GM18511 (cell line): ENCODE data around the gene KIF26B.
"Not testable (repeated sequence)": the region's sequence is repeated elsewhere in the genome, so short reads cannot be mapped to it uniquely, and the experiment has no call there.

ENCODE experiments used
- ATAC-seq: cut with Tn5 transposase; IDR thresholded peaks from one replicate; pipeline ENCODE4 v1.9.1; 2021; ENCODE audit warnings: mild to moderate bottlenecking, moderate library complexity; ENCODE audit not compliant: unreplicated experiment

KIF26B gene

DNA sequence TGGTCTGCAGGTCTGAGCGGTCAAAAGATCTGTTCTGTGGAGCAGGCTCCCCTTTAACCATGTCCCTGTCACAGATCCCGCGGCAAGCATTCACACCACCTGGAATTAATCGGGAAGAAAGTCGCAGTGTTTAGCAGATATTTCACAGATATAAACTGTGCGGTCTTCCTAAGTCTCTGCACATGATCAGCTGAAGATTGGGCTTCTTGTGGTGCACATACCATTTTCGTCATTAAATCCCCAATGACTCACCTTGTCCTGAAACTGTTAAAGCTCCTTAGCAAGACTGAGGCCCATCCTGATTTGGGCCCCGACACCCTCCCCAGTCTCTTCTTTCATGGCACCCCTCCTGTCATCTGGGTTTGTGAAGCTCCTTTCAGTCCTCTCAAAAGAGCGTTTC, 158.8 kb downstream of the KIF26B start:
- ATAC-seq, result no peak

GRCh38 chr1:245316784-245317183, 162.0 kb downstream of the KIF26B start:
- no peak for ATAC-seq

DNA sequence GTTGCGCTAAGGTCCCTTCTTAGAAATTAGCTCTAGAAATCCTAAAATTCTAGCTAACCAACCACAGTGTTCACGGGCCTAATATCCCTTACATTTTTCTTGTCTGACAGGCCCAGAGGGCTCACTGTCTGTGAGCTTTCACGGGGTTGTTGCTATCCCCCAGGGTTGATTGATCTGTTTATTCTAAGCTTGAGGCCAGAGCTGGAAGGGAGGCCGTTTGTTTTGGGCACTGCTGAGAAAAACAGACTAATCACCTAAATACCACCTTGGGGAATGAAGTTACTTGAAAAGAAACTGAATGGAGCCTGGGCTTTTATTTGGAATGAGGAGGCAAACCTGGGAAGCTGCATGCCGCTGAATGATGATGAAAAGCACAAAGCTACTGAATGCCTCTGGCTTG, 162.4 kb downstream of the KIF26B start:
- ATAC-seq, result no peak

DNA sequence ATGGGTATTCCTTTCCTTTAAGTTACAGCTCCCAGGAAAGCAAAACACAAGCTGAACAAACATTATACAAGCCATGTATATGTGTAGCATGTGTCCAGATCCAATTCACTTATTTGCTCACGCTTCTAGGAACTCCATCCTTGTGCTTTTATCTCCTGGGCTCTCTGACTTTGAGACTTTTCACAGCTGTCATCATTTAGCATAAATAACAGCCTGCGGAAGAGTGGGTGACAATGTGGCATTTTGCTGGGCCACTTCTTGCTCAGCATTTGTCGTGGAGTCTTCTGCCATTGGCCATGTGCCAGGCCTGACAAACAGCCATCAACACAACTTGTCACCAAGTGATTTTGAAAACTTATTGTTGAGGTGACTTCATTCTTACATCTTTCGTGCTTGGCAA, 164.3 kb downstream of the KIF26B start:
- no peak for ATAC-seq

DNA sequence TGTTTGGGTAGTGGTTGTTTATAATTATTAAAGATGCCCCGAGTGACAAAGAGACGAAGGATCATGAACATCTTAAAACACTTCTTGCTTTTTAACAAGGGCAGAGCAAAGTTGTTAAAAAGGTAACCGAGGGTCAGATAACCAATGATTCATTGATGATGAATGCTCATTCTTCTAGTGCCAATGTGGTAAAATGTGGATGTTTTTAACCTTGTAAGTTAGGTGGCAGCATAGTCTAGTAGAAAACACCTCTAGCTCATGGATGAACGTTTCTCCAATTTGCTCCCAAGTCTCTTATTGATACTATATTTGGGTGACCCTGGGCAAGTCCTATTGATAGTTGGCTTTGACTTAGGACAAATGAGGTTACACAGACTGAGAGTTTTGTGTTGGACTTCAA, 167.9 kb downstream of the KIF26B start:
- no peak for ATAC-seq

DNA sequence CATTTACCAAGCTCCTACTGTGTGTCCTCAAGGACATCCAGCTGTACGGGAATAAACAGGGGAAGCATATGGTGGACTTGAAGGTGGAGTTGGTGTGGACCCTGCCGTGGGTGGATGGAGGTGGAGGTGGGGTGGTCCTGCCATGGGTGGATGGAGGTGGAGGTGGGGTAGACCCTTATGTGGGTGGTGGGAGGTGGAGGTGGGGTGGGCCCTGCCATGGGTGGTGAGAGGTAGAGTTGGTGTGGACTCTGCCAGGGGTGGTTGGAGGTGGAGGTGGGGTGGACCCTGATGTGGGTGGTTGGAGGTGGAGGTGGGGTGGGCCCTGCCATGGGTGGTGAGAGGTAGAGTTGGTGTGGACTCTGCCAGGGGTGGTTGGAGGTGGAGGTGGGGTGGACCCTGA, 169.0 kb downstream of the KIF26B start:
- ATAC-seq, result not testable (repeated sequence)

GRCh38 chr1:245325922-245326795, 171.4 kb downstream of the KIF26B start:
- no peak for ATAC-seq

DNA sequence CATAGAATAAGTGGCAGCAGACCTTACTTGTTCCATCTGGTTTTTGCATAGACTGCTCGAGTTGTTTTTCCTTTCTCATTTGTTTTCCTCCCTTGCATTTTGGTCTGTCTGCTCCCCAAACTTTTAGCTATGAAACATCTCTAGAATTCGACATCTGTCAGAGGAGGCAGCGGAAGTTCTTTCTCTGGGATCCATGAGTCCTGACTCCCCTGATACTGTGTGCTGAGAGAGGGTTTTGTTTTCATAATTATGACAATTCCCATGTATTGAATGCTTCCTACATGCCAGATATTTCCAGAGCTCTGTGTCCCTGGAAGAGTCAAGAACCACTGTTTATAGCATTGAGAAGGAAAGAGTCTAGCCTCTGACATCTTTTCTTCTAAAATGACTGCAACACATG, 172.6 kb downstream of the KIF26B start:
- no peak for ATAC-seq

GRCh38 chr1:245327842-245328241, 173.1 kb downstream of the KIF26B start:
- ATAC-seq, result no peak

DNA sequence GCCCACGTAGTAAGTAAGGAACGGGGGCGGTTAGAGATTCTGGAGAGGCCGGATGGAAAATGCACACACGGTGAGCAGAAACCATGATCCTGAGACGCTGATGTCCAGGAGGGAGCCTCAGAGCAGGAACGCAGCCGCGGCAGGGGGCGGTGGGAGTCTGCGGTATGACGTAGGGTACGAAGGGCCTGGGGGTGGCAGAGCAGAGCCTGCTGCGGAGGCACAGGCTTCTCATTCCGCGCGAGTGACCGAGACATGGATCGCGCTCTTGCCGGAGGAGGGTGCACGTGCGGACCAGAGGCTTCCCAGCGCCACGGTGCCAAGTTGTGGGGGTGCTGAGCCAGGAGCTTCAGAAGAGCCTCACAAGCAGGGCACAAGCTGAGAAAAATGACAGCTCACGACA, 176.2 kb downstream of the KIF26B start:
- no peak for ATAC-seq

- no peak for ATAC-seq
Measured at GRCh38 chr1:245332085-245332484, 177.3 kb downstream of the KIF26B start.

GRCh38 chr1:245332513-245332912, 177.7 kb downstream of the KIF26B start:
- no peak for ATAC-seq

DNA sequence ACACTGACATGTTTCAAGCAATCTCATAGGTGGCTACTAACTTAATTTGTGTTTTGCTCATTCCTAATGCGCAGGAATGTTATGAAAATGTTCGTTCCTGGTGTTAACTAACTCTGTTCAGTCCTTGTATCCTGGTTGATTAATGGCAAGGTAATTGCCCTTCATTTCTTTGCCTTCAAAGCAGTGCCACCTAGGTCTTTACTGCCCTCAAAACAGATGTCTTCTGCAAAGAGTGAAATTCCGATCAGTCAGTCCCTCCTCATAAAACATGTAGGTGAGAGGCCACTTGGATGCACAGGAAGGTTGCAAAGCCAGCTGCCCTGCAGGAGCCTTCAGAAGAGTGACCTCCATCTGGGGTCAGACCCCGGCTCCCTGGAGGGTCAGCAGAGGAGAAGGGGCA, 179.4 kb downstream of the KIF26B start:
- ATAC-seq, result no peak

GRCh38 chr1:245334827-245335490, 180.2 kb downstream of the KIF26B start:
- no peak for ATAC-seq

GRCh38 chr1:245335684-245336083, 180.9 kb downstream of the KIF26B start:
- not testable (repeated sequence) for ATAC-seq

DNA sequence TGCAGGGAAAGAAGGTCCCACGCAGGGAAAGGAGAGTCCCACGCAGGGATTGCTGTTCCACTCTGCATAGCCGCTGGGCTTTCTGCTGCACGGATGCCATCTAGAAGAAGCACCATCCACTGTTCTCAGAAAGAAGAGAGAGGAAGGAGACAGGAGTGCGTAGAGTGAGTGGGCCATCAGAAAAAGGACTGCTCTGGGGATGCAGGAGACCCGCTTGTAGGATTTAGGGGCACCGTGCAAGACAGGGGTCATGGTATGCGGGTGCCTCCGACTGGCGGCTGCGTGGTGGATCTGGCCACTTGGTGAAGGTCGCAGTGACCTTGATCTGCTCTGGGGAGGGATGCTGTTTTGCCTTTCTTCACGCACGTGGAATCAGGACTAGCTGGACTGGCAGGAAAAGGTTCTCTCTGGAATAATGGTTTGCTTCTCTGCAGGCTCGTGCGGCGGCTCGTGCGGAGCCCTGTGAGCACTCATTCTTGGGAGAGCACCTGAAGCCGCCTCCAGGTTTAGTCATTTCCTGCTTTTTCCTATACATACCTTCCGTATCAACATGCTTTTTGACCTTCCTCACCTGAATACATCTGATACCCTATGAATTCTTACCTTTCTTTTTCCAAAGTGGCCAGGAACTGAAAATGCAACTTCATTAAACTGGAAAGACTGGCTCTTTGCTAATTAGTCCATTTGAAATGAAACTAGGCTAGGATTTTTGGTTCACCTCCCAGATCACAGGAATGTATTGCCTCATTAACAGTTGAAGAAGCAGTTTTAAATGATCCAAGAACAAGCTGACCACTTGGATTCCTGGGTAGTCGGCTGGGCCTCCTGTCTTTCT, 181.6 kb downstream of the KIF26B start:
- no peak for ATAC-seq

DNA sequence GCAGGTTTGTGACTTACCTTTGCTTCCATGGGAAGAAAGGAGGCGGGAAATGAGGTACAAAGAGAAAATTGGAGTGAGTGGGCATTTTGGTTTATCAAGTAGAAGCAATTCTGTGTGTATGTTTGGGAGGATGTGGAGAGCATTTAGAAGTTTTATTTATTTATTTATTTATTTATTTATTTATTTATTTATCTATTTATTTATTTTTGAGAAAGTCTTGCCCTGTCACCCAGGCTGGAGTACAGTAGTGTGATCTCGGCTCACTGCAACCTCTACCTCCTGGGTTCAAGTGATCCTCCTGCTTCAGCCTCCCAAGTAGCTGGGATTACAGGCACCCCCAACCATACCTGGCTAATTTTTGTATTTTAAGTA, 182.2 kb downstream of the KIF26B start:
- not testable (repeated sequence) for ATAC-seq

- ATAC-seq, result no peak
Measured at GRCh38 chr1:245337829-245338484, 183.2 kb downstream of the KIF26B start.

DNA sequence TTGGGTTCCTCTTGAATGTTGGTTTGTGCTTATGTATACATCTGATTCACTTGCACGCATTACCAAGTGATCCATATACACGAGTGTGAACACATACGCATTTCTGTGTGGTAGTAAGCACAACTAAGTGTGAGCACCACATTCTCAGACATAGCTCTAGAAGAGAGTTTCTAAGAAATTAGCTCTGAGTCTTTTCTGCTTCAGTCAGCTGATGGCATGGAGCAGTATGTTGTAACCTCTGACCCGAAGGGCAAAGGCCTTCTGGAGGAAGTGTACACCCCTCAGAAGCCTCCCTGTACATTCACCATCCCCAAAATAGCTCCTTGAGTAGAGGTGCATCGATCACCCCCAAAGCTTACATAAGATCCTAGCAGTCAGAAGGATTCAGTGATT, 183.7 kb downstream of the KIF26B start:
- ATAC-seq, result no peak

DNA sequence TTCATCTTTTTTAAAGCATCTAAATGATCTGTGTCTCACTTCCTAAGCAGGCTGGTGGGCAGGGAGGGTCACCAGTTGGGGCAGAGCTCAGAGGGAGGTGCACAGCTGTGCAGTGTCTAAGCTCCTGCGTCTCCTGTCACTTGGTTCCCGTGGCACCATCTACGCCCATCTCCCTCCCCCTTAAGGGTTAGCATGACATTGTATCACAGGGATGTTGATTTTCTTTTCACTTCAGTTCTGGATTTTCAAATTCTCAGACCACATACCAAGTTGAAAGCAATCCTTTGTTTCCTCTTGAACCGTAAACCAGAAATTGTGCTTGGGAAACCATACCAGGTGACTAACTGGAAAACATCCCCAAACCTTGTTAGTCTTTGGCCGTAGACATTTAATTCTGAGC, 187.0 kb downstream of the KIF26B start:
- ATAC-seq, result no peak
